Psoas muscle (tissue), 8 donors: ENCODE data around the gene KLHL35. TPM values are rescaled to one million over a fixed set of nuclear protein-coding genes. Genes with fewer than 3 reads are reported as not detected.
"Not testable (repeated sequence)": the region's sequence is repeated elsewhere in the genome, so short reads cannot be mapped to it uniquely, and the experiment has no call there.

ENCODE experiments used
- ATAC-seq, 4 donors: fragments of 200-7000 bp; cut with Tn5 transposase; one replicate each; pipeline ENCODE4 v1.9.1; 2020; ENCODE audit warnings: moderate library complexity in 3 of 4, mild to moderate bottlenecking in 2 of 4
- DNase-seq, 2 donors: peaks; one replicate each; pipeline ENCODE4 v3.0.0-alpha.2; 2020
- H3K27ac ChIP-seq: fragments of 200-600 bp; one replicate; pipeline ENCODE4 v1.8.0; 2022
- H3K27me3 ChIP-seq, 3 donors: fragments of 200-600 bp in 1 of 3; one replicate each; pipeline versions ENCODE4 v1.6.1 to v1.8.0; 2013 to 2022; ENCODE audit warnings: low read length in 2 of 3, mild to moderate bottlenecking in 2 of 3, moderate library complexity in 1 of 3; ENCODE audit not compliant: insufficient read depth in 3 of 3
- H3K36me3 ChIP-seq, 2 donors: fragments of 200-600 bp in 1 of 2; one replicate each; pipeline versions ENCODE4 v1.6.1 to v1.8.0; 2013 to 2022; ENCODE audit warnings: low read depth in 1 of 2, mild to moderate bottlenecking in 1 of 2, moderate library complexity in 1 of 2; ENCODE audit not compliant: insufficient read depth in 1 of 2
- H3K4me1 ChIP-seq: fragments of 200-600 bp; one replicate; pipeline ENCODE4 v1.8.0; 2022
- H3K4me3 ChIP-seq: fragments of 200-600 bp; one replicate; pipeline ENCODE4 v1.8.0; 2022; ENCODE audit warnings: mild to moderate bottlenecking
- H3K9me3 ChIP-seq: fragments of 200-600 bp; one replicate; pipeline ENCODE4 v1.8.0; 2022
- CTCF ChIP-seq: fragments of 200-600 bp; IDR thresholded peaks from one replicate; pipeline ENCODE4 v1.8.0; 2022; ENCODE audit warnings: antibody characterized with exemption
- WGBS, 3 donors: extraction: QIAGEN DNeasy Blood & Tissue Kit; methylation state at CpG; one replicate each; pipeline versions ENCODE4 v1.1.6 to v1.1.7; 2013; 5-methylcytosine and 5-hydroxymethylcytosine counted together
- intact Hi-C, 2 donors: fragments of 100-400 bp; cut with DNase I; formaldehyde crosslinking; loops; one replicate each; pipeline versions ENCODE4 v1.11.0 to v1.14.2; 2022
- polyA plus RNA-seq, 3 donors: library from polyadenylated mRNA; stranded (reverse); fragments of 200-250 nt; gene quantifications; one replicate each; pipeline ENCODE4 v1.2.3, GENCODE V29; 2013
- total RNA-seq, 4 donors: library from RNA; stranded (reverse); fragmentation: NEBNext Ultra II Directional in 2 of 4; extraction: Animal tissue kit (Norgen Biotek cat#: 25700) in 2 of 4; gene quantifications; one replicate each; pipeline versions ENCODE4 v1.2.1 to v1.2.4, GENCODE V29; 2021 to 2023
- donor health status: healthy with polysubstance abuse.
- donor health status: DM: no; HTN: no; CAD: no; lungs with moderate emphysema.
- donor health status: Bipolar disorder and iron deficiency.
- donor health status: healthy.
- donor health status: DM: yes; HTN: yes; CAD: no.
- donor health status: DM: no; HTN: no; CAD: no.
- donor health status: DM: no; HTN: no; CAD: no.
- donor health status: DM: yes; HTN: yes; CAD: no.

KLHL35 gene
- total and polyA plus RNA-seq, 7 donors, result 0.34 to 4.1 (median 0.56) TPM

GRCh38 chr11:75421035-75421602 lies 11.9 kb downstream of the KLHL35 start:
- DNase-seq (no peak), ATAC-seq (no peak)
- no peak for TF ChIP-seq CTCF
- Histone ChIP-seq H3K27ac (no peak overlapping the region), H3K4me1 (no peaks in the 10 kb centered on the region), H3K27me3 (no peaks in the 10 kb centered on the region), H3K9me3 (no peaks in the 10 kb centered on the region), H3K4me3 (no peak overlapping the region), H3K36me3 (peaks cover 3 to 14% of the 10 kb centered on the region in 2 donors)
- intact Hi-C loops, result no loop called here
- WGBS, 3 donors, result 65 to 71% (median 68%) methylated on average over 11 of the region's 11 CpGs

DNA sequence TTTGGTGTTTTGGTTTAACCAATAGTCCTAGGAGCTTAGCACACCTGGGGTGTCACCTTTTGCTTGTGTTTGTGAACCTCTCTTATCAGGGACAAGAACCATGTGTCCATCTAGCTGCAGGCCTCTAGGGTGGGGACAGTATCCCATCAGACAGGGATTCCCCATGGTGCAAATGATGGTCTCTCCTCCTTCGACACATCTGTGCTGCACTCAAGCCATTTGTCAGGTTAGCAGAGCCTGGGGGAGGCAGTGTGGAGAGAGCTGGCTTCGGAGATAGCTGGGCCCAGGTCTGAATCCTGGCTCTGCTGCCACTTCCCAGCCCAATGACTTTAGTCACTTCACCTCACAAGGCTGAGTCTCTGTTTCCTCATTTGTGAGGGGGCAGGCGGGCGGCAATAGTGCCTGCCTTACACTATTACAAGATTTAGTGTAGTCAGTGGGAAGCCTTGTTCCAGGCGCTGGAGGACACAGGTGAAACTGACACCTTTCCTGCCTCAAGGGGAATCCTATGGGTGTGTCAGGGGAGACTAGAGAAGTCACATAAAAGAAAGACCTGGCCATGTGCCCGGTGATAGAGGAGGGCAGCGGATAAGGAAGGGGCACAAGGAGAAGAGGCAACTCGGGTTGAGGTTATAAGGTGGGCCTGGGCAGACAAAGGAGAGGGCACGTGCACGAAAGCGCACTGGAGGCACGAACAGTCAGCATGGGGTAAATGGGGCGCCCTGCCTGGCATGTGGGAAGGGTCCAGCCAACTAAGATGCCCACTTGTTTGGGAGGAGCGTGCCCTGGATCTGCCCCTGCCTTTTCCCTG lies 12.6 kb downstream of the KLHL35 start:
- DNase-seq (peak in 1 of 2 donors; percentile 36), ATAC-seq (no peak)
- Histone ChIP-seq H3K9me3 (no peaks in the 10 kb centered on the region), H3K4me1 (no peaks in the 10 kb centered on the region), H3K27me3 (no peaks in the 10 kb centered on the region), H3K4me3 (no peak overlapping the region), H3K27ac (no peak overlapping the region), H3K36me3 (peaks cover 3 to 18% of the 10 kb centered on the region in 2 donors)
- TF ChIP-seq CTCF, result no peak
- intact Hi-C loops, result no loop called here
- 88 to 89% (median 88%) methylated on average over 14 of the region's 14 CpGs for WGBS, 3 donors

DNA sequence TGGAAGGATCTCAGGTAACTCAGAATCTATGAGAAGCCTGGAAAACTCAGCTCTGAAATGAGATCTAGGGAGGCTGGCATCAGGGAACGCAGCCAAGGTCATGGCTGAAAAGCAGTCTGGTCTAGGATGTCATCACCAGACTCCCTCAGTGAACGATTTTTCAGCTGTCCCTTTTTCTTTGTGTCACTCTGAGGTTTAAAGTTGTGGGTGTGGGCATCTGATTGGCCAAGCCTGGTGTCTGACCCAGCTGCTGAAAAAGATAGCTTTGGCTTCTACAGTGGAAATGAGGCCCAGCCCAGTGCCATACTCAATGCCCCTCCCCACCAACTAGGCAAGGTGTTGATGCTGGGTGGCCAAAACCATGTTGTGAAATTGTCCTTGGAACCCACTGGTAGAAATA lies 19.1 kb downstream of the KLHL35 start:
- ATAC-seq (peak; percentile 58 to 78 (median 70)), DNase-seq (peak in 1 of 2 donors; percentile 61)
- peaks cover 15% of the 10 kb centered on the region for H3K4me1 ChIP-seq
- no peaks in the 10 kb centered on the region for H3K9me3 ChIP-seq
- H3K4me3 ChIP-seq, result no peak overlapping the region
- H3K27ac ChIP-seq, result peak overlapping the region; percentile 60
- 31 to 42% (median 33%) methylated on average over 2 of the region's 2 CpGs for WGBS, 3 donors
- peaks cover 0 to 31% of the 10 kb centered on the region in 2 donors for H3K36me3 ChIP-seq
- no peaks in the 10 kb centered on the region for H3K27me3 ChIP-seq
- no peak for TF ChIP-seq CTCF
- intact Hi-C loops, result no loop called here

DNA sequence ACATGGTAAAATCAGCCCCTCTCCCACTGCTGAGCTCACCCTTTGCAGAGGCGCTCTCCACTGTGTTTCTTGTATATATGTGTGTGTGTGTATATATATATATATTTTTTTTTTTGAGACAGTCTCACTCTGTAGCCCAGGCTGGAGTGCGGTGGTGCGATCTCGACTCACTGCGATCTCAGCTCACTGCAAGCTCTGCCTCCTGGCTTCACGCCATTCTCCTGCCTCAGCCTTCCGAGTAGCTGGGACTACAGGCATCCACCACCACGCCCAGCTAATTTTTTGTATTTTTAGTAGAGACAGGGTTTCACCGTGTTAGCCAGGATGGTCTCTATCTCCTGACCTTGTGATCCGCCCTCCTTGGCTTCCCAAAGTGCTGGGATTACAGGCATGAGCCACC lies 19.9 kb downstream of the KLHL35 start:
- intact Hi-C loops, H3K27me3 ChIP-seq, DNase-seq, H3K4me3 ChIP-seq, H3K9me3 ChIP-seq: not testable (repeated sequence)
- H3K4me1 ChIP-seq, result peaks cover 15% of the 10 kb centered on the region
- WGBS, 3 donors, result 56 to 80% (median 56%) methylated on average over 10 of the region's 10 CpGs
- peak overlapping the region; percentile 60 for H3K27ac ChIP-seq
- peaks cover 0 to 33% of the 10 kb centered on the region in 2 donors for H3K36me3 ChIP-seq
- ATAC-seq, result peak in 1 of 4 donors; percentile 4

DNA sequence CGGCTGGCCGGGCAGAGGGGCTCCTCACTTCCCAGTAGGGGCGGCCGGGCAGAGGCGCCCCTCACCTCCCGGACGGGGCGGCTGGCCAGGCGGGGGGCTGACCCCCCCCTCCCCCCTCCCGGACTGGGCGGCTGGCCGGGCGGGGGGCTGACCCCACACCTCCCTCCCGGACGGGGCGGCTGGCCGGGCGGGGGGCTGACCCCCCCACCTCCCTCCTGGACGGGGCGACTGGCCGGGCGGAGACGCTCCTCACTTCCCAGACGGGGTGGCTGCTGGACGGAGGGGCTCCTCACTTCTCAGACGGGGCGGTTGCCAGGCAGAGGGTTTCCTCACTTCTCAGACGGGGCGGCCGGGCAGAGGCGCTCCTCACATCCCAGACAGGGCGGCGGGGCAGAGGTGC lies 23.0 kb downstream of the KLHL35 start:
- ATAC-seq, intact Hi-C loops, H3K4me3 ChIP-seq, H3K27me3 ChIP-seq, DNase-seq, H3K9me3 ChIP-seq, H3K27ac ChIP-seq: not testable (repeated sequence)
- whole genome bisulfite sequencing, 3 donors, result 93 to 100% (median 100%) methylated on average over 2 to 28 of the region's 33 CpGs
- peaks cover 17% of the 10 kb centered on the region for H3K4me1 ChIP-seq
- H3K36me3 ChIP-seq, result peaks cover 7 to 50% of the 10 kb centered on the region in 2 donors
